Epithelial cell of proximal tubule (primary cell): ENCODE measurements around the gene MATR3. TPM values are rescaled to one million over a fixed set of nuclear protein-coding genes. Genes with fewer than 3 reads are reported as not detected.

Experiments
- DNase-seq: peaks from one replicate; pipeline ENCODE4 v3.0.0-alpha.2; 2011; ENCODE audit warnings: low read depth
- H3K4me3 ChIP-seq: 2 replicates; pipeline ENCODE4 v1.5.1; 2011; ENCODE audit warnings: low read depth, mild to moderate bottlenecking, low read length
- CTCF ChIP-seq: conservative IDR thresholded peaks from 2 replicates; pipeline ENCODE4 v1.5.1; 2012; ENCODE audit warnings: low read depth, mild to moderate bottlenecking, low read length
- total RNA-seq: library from RNA; depleted of rRNA; stranded (reverse); fragments of >200 nt; gene quantifications from 2 replicates; pipeline ENCODE4 v1.2.3, GENCODE V29; 2015

MATR3 gene
- total RNA-seq, 1 donor from 2014 or later = 175 TPM

- H3K4me3 ChIP-seq = no peak overlapping the region
- no peak for TF ChIP-seq CTCF
- no peak for DNase-seq
Observed at GRCh38 chr5:139298242-139298641, 4.7 kb downstream of the MATR3 start.

DNA sequence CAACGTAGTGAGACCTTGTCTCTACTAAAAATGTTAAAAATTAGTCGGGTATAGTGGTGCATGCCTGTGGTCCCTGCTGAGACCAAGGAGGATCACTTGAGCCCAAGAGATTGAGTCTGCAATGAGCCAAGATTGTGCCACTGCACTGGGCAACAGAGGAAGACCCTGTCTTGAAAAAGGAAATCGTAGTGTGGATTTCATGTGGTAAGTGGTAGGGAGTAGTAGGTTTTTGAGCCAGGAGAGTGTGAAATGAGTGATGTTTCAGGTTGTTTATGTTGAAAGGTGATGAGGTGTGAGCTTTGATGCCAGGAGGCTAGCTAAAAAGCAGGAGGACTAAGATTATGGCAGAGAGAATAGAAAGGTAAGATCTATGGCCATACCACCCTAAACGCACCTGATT, 5.9 kb downstream of the MATR3 start:
- no peak for TF ChIP-seq CTCF
- no peak for DNase-seq
- H3K4me3 ChIP-seq = no peak overlapping the region

GRCh38 chr5:139301808-139302499, 8.4 kb downstream of the MATR3 start:
- no peak for DNase-seq
- no peak for TF ChIP-seq CTCF
- H3K4me3 ChIP-seq = no peak overlapping the region

GRCh38 chr5:139304391-139305324, 11.1 kb downstream of the MATR3 start:
- H3K4me3 ChIP-seq = no peak overlapping the region
- no peak for DNase-seq
- no peak for TF ChIP-seq CTCF

DNA sequence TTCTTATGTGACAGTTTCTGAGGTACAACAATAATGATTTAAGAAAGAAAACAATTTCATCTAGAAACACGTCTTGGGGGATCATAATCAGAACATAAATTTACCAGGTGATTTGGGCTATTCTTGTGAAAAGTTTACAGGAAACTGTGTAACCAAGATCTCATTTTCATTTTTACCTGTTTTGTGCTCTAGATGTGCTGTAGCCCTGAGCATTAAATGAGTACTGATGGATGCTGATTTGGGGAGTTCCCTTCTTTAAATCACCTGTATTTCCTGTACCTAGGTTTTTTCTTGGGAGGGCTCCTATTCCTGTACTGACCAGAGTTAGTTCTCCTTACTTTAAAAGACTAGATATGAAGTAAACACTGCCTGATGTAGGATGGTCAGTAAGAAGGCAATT, 12.7 kb downstream of the MATR3 start:
- no peak overlapping the region for H3K4me3 ChIP-seq
- no peak for TF ChIP-seq CTCF
- DNase-seq = no peak

- H3K4me3 ChIP-seq = no peak overlapping the region
- no peak for TF ChIP-seq CTCF
- DNase-seq = no peak
Observed at GRCh38 chr5:139306628-139307379, 13.3 kb downstream of the MATR3 start.
